ENCODE data around the gene LRRC8D. TPM values are rescaled to one million over a fixed set of nuclear protein-coding genes. Genes with fewer than 3 reads are reported as not detected.

LRRC8D gene
- total RNA-seq, 4 donors from 2014 or later, result 6.9 to 13.2 (median 8.8) TPM

- no peak for TF ChIP-seq CTCF (IDR thresholded peaks at IDR 0.05)
- ATAC-seq (ENCODE audit: low FRiP score) (no peak), DNase-seq (ENCODE audit: low spot score) (no peak)
Measured at GRCh38 chr1:89880679-89881078, 59.8 kb downstream of the LRRC8D start.

GRCh38 chr1:89881415-89882058, 60.7 kb downstream of the LRRC8D start:
- TF ChIP-seq CTCF (IDR thresholded peaks at IDR 0.05), result no peak
- ATAC-seq (ENCODE audit: low FRiP score) (no peak), DNase-seq (ENCODE audit: low spot score) (no peak)

GRCh38 chr1:89882348-89883029, 61.7 kb downstream of the LRRC8D start:
- no peak for DNase-seq (ENCODE audit: low spot score)
- no peak for ATAC-seq (ENCODE audit: low FRiP score)
- TF ChIP-seq CTCF (IDR thresholded peaks at IDR 0.05), result no peak

- ATAC-seq (ENCODE audit: low FRiP score) (no peak), DNase-seq (ENCODE audit: low spot score) (no peak)
- TF ChIP-seq CTCF (IDR thresholded peaks at IDR 0.05), result no peak
Measured at GRCh38 chr1:89883030-89883379, 62.2 kb downstream of the LRRC8D start.

- DNase-seq (ENCODE audit: low spot score), result no peak
- no peak for ATAC-seq (ENCODE audit: low FRiP score)
- no peak for TF ChIP-seq CTCF (IDR thresholded peaks at IDR 0.05)
Measured at GRCh38 chr1:89884718-89885596, 64.1 kb downstream of the LRRC8D start.

- no peak for ATAC-seq (ENCODE audit: low FRiP score)
- no peak for DNase-seq (ENCODE audit: low spot score)
- no peak for TF ChIP-seq CTCF (IDR thresholded peaks at IDR 0.05)
Measured at GRCh38 chr1:89887270-89887669, 66.4 kb downstream of the LRRC8D start.
